AG04449 (cell line): ENCODE data around the gene ATG16L2.

ENCODE experiments used
- CTCF ChIA-PET: fragments of 350-600 bp; formaldehyde crosslinking; extraction: SDS; loops from one replicate; lab custom pipeline; 2021; ENCODE audit warnings: antibody characterized with exemption; lab: Yijun Ruan, JAX
- POLR2A ChIA-PET: fragments of 400-600, 350-600 bp; formaldehyde crosslinking; extraction: SDS; loops from one replicate; lab custom pipeline; 2020; ENCODE audit warnings: antibody characterized with exemption, inconsistent platforms; lab: Yijun Ruan, JAX
- DNase-seq: peaks from one replicate; pipeline ENCODE4 v3.0.0-alpha.2; 2010; ENCODE audit warnings: low read depth, low spot score
- H3K4me3 ChIP-seq: 2 replicates; pipeline ENCODE4 v1.5.1; 2011; ENCODE audit warnings: low read depth, mild to moderate bottlenecking, control low read depth, low read length
- CTCF ChIP-seq: IDR thresholded peaks from one replicate; pipeline ENCODE4 v1.5.1; 2011; ENCODE audit warnings: mild to moderate bottlenecking, moderate library complexity, low read length, control low read depth, inconsistent platforms; ENCODE audit not compliant: insufficient read depth; ENCODE audit errors: missing control alignments

Gene ATG16L2

GRCh38 chr11:72829884-72830533 lies 15.8 kb downstream of the ATG16L2 start:
- no peak overlapping the region for H3K4me3 ChIP-seq
- TF ChIP-seq CTCF = no peak
- ChIA-PET CTCF (interaction anchor here (1.2 to 11.3 kb wide), 12 partner anchors 10 to 459 kb away, joined by 3 to 324 read pairs (median 34); no protein-coding TSS in a partner anchor), POLR2A (interaction anchor here (0.5 to 0.7 kb wide), 2 partner anchors 281 to 415 kb away, joined by 3 read pairs; no protein-coding TSS in a partner anchor)
- DNase-seq = no peak

GRCh38 chr11:72831521-72832300 lies 17.5 kb downstream of the ATG16L2 start:
- no peak for DNase-seq
- H3K4me3 ChIP-seq = no peak overlapping the region
- POLR2A ChIA-PET = interaction anchor here (0.6 to 1.4 kb wide), 4 partner anchors 106 to 346 kb away, joined by 3 to 4 read pairs (median 3); partner anchors contain the start of gene FCHSD2
- CTCF ChIA-PET = interaction anchor here (0.6 to 11.3 kb wide), 43 partner anchors 9 to 460 kb away, joined by 3 to 324 read pairs (median 4); partner anchors contain the start of gene STARD10
- peak; percentile 97 for TF ChIP-seq CTCF

GRCh38 chr11:72832301-72833082 lies 18.3 kb downstream of the ATG16L2 start:
- CTCF ChIA-PET = interaction anchor here (0.6 to 11.3 kb wide), 40 partner anchors 8 to 460 kb away, joined by 3 to 324 read pairs (median 4); partner anchors contain the start of gene STARD10
- no peak overlapping the region for H3K4me3 ChIP-seq
- POLR2A ChIA-PET = interaction anchor here (0.6 to 1.4 kb wide), 4 partner anchors 107 to 346 kb away, joined by 3 to 4 read pairs (median 3); partner anchors contain the start of gene FCHSD2
- no peak for TF ChIP-seq CTCF
- DNase-seq = no peak

GRCh38 chr11:72833083-72833733 lies 19.0 kb downstream of the ATG16L2 start:
- no peak for DNase-seq
- CTCF ChIA-PET = interaction anchor here (1.0 to 11.3 kb wide), 17 partner anchors 7 to 425 kb away, joined by 3 to 324 read pairs (median 5); no protein-coding TSS in a partner anchor
- no peak overlapping the region for H3K4me3 ChIP-seq
- POLR2A ChIA-PET = interaction anchor here (1.4 kb wide), 1 partner anchor 345 kb away, joined by 3 read pairs; no protein-coding TSS in a partner anchor
- TF ChIP-seq CTCF = no peak

GRCh38 chr11:72833811-72834493 lies 19.7 kb downstream of the ATG16L2 start:
- DNase-seq = no peak
- CTCF ChIA-PET = interaction anchor here (0.7 to 11.3 kb wide), 10 partner anchors 7 to 424 kb away, joined by 3 to 324 read pairs (median 6); no protein-coding TSS in a partner anchor
- no peak overlapping the region for H3K4me3 ChIP-seq
- TF ChIP-seq CTCF = no peak
- POLR2A ChIA-PET = no interaction called here
